Stromal cell of bone marrow (primary cell): ENCODE results near the gene PPP1R10.
A peak's percentile ranks its signal among the peaks of the same experiment; 100 is the strongest.

Experiments used
- DNase-seq: peaks from one replicate; pipeline ENCODE4 v3.0.0-alpha.2; 2012; ENCODE audit warnings: low read depth

Gene PPP1R10

GRCh38 chr6:30619561-30619960 is 2.5 kb upstream of the PPP1R10 start:
- no peak for DNase-seq

- no peak for DNase-seq
Observed at GRCh38 chr6:30618270-30618797, 1.3 kb upstream of the PPP1R10 start.

GRCh38 chr6:30617565-30618269 is 674 bp upstream of the PPP1R10 start, which contains the start of gene MRPS18B:
MRPS18B (plus strand) TSS chr6:30617840; CDS start chr6:30617866, 26 bp downstream.
- peak; percentile 98 for DNase-seq

GRCh38 chr6:30615958-30616810 is 859 bp downstream of the PPP1R10 start:
- no peak for DNase-seq

- peak; percentile 51 for DNase-seq
Observed at GRCh38 chr6:30615219-30615957, 1.7 kb downstream of the PPP1R10 start.

GRCh38 chr6:30614843-30615218 is 2.2 kb downstream of the PPP1R10 start:
- peak; percentile 98 for DNase-seq

- no peak for DNase-seq
Observed at GRCh38 chr6:30614044-30614842, 2.8 kb downstream of the PPP1R10 start.

GRCh38 chr6:30613251-30614043 is 3.6 kb downstream of the PPP1R10 start:
- no peak for DNase-seq

- no peak for DNase-seq
Observed at GRCh38 chr6:30612687-30613248, 4.3 kb downstream of the PPP1R10 start.

GRCh38 chr6:30612213-30612612 is 4.8 kb downstream of the PPP1R10 start:
- DNase-seq = no peak

GRCh38 chr6:30611856-30612194 is 5.2 kb downstream of the PPP1R10 start:
- DNase-seq = no peak

- no peak for DNase-seq
Observed at GRCh38 chr6:30611150-30611855, 5.7 kb downstream of the PPP1R10 start.

- DNase-seq = no peak
Observed at GRCh38 chr6:30610065-30610464, 7.0 kb downstream of the PPP1R10 start.

GRCh38 chr6:30603961-30604360 is 13.1 kb downstream of the PPP1R10 start:
- no peak for DNase-seq

GRCh38 chr6:30601815-30602641 is 15.0 kb downstream of the PPP1R10 start:
- no peak for DNase-seq

GRCh38 chr6:30601436-30601814 is 15.6 kb downstream of the PPP1R10 start:
- DNase-seq = no peak

GRCh38 chr6:30600451-30600961 is 16.5 kb downstream of the PPP1R10 start:
- no peak for DNase-seq

- DNase-seq = no peak
Observed at GRCh38 chr6:30599625-30600324, 17.3 kb downstream of the PPP1R10 start.
